GM21390 (cell line): Measurements from ENCODE around the gene RABGGTA.
"Not testable (repeated sequence)": the region's sequence is repeated elsewhere in the genome, so short reads cannot be mapped to it uniquely, and the experiment has no call there.

Experiments used
- ATAC-seq: cut with Tn5 transposase; IDR thresholded peaks from one replicate; pipeline ENCODE4 v1.9.1; 2021; ENCODE audit not compliant: unreplicated experiment

The RABGGTA gene

DNA sequence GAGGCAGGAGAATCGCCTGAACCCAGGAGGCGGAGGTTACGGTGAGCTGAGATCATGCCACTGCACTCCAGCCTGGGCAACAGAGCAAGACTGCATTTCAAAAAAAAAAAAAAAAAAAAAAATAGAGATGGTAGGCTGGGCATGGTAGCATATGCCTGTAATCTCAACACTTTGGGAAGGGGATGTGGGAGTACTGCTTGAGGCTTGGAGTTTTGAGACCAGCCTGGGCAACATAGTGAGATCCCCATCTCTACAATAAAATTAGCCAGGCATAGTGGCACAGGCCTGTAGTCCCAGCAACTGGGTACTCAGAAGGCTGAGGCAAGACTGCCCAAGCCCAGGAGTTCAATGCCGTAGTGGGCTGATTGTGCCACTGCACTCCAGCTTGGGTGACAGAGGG lies 48.4 kb downstream of the RABGGTA start:
- not testable (repeated sequence) for ATAC-seq

DNA sequence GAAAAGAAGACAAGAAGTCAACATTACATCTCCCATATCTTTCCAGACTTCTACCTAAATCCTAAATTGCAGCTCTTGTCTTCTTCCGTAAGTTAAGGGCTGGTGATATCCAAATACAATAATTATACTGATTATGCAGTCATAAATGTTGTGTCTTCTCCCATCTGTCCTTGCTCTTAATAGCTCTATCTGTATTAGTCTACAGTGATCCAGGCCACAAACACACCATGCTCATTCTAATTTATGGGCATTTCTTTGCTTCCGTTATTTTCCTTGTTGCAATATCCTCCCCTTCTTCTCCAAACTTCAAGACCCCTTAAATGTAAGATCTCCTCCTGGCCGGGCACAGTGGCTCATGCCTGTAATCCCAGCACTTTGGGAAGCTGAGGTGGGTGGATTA lies 51.9 kb downstream of the RABGGTA start:
- no peak for ATAC-seq

GRCh38 chr14:24219080-24219479 lies 52.3 kb downstream of the RABGGTA start:
- no peak for ATAC-seq

GRCh38 chr14:24216876-24217275 lies 54.5 kb downstream of the RABGGTA start:
- ATAC-seq: not testable (repeated sequence)

DNA sequence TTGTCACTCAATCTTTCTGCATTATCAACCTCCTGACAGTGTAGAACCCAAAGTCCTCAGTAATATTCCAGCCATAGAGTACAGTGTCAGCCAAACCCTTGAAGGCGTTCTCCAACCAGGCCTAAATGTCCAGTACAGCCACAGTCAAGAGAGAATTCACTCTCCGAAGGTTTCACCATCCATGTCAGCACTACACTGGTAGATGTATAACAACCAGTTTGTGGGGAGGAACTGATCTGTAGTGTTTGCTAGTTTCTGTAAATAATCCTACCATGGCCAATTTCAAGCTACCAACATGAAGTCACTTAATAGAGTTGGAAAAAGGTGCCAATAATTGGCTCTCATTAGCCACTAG lies 55.1 kb downstream of the RABGGTA start:
- no peak for ATAC-seq
